T1000 (cell line): ENCODE data around the gene TBX22.
"Not testable (repeated sequence)": the region's sequence is repeated elsewhere in the genome, so short reads cannot be mapped to it uniquely, and the experiment has no call there.

ENCODE experiments used
- DNase-seq: peaks from one replicate; lab custom pipeline; 2025; ENCODE audit warnings: mixed read lengths; lab: John Stamatoyannopoulos, UW

TBX22 gene, protein sequence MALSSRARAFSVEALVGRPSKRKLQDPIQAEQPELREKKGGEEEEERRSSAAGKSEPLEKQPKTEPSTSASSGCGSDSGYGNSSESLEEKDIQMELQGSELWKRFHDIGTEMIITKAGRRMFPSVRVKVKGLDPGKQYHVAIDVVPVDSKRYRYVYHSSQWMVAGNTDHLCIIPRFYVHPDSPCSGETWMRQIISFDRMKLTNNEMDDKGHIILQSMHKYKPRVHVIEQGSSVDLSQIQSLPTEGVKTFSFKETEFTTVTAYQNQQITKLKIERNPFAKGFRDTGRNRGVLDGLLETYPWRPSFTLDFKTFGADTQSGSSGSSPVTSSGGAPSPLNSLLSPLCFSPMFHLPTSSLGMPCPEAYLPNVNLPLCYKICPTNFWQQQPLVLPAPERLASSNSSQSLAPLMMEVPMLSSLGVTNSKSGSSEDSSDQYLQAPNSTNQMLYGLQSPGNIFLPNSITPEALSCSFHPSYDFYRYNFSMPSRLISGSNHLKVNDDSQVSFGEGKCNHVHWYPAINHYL

GRCh38 chrX:80014141-80014940 lies at the start of gene TBX22:
Gene TBX22 (plus strand): TSS chrX:80014753. CDS start chrX:80022270, 7,517 bp downstream.
- no peak for DNase-seq

GRCh38 chrX:79975605-79976004 lies 38.9 kb upstream of the TBX22 start:
- no peak for DNase-seq

DNA sequence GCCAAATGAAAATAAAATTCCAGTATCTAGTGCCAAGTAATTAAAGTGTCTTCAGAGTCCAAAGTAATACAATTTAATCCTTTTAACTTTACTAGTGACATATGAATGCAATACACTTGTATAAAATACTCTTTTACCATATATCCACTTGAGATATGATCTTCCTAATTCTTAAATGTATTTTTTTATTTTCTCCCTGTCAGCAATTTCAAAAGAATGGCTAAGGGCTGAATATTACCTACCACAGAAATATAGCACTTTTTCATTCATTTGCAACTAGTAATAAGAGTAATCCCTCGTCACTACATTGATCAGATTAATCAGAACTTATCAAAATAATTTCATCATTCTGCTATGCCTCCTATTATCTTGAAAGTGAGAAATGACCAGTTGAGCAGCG lies 10.1 kb upstream of the TBX22 start:
- no peak for DNase-seq

DNA sequence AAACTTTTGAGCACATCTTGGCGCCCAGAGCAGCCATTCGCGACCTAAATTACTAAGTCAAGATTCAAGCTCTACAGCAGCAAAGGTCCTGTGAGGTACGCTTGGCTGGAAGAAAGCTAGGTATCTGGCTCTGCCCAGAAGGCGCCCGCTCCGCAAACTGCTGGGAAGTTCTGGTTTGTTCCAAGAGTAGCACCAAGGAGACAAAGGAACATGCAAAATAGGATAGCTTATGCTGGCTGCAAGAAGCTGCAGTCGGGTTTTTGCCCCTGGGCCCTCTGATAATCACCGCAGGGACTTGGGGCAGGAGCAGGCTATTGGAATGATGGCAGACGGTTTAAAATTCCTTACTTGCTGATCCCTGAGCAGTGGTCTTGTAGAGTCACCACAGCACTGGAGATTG lies 3.0 kb upstream of the TBX22 start:
- no peak for DNase-seq

DNA sequence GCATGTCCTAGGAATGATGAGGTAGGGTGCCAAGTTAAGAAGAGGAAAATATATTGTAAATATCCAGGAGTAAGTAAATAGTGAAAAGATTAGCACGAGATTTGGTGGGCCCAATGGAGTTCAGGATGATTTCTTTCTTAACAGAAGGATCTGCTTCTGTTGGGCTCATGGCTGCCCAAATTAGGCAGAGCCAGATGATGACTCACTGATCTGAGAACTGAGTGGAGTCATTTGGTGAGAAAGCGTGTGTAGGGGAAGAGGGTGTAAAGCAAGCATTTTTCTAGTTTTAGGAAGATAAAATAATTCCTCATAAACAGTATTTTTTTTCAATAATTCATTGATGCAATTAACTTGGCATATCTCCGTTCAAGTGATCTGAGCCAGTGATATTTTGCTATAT lies 1.6 kb downstream of the TBX22 start:
- DNase-seq: no peak

DNA sequence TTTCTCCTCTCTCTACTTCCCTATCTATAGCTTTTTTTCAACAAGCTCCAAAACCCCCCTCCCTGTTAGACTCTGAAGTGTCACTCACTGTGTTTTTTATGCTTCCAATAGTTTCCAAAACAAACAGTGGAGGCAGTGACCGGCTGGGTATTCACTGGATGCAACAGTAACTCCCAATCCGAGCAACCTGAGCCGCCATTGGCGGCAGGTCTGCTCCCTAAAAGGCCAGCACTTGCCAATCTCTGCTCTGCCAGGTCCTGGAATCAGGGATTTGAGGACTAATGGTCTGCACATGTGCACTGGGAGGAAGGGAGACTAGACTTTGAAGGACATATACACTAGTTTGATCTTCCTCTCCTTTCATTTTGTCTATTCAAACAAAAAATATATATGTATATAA lies 7.1 kb downstream of the TBX22 start:
- DNase-seq: no peak

DNA sequence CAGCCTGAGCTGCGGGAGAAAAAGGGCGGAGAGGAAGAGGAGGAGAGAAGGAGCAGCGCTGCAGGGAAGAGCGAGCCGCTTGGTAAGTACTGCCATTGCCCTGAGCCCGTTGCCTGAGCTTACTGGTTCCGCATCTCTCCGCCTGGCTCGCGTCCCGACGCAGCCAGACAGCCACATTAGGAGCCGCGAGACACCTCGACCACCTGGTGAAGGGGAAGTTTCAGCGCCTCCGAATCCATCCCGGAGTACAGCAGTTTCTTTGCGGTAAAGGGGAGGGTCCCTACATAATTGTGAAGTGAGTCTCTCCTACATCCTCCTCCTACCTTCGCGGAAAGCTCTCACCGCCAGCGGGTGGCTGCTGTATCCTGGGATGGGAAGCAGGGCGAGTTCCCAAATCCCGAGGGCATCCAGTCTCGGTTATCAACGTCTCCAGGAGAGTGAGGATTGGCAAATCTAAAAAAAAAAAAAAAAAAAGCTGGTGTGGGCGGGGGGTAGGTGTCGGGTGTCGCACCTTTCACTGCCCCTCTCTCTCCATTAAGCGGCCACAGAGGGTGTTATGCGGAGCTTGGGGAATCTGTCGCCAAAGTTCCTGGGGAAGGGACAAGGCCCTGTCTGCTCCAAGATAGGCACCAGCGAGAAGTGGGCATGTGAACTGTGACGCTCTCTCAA lies 7.9 kb downstream of the TBX22 start:
- no peak for DNase-seq

- no peak for DNase-seq
Measured at GRCh38 chrX:80026116-80026515, 11.6 kb downstream of the TBX22 start.

DNA sequence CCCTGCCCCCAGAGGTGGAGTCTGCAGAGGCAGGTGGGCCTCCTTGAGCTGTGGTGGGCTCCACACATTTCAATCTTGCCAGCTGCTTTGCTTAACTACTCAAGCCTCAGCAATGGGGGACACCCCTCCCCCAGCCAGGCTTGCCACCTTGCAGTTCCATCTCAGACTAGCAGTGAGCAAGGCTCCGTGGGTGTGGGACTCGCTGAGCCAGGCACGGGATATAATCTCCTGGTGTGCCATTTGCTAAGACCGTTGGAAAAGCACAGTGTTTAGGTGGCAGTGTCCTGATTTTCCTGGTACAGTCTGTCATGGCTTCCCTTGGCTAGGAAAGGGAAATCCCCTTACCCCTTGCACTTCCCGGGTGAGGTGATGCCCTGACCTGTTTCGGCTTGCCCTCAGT lies 51.6 kb downstream of the TBX22 start:
- DNase-seq: not testable (repeated sequence)

- not testable (repeated sequence) for DNase-seq
Measured at GRCh38 chrX:80075625-80076024, 61.1 kb downstream of the TBX22 start.
